PC-9 (cell line): ENCODE results near the gene FUBP3.

Experiments used
- CTCF ChIP-seq: fragments of 200-600 bp; sonication (generic); conservative IDR thresholded peaks from 2 replicates; pipeline ENCODE4 v1.6.1; 2017; ENCODE audit warnings: mixed run types, antibody characterized with exemption, mild to moderate bottlenecking, moderate library complexity
- EZH2 ChIP-seq: fragments of 200-600 bp; sonication (generic); IDR thresholded peaks from 2 replicates; pipeline ENCODE4 v1.8.0; 2017; ENCODE audit warnings: antibody characterized with exemption, low read depth

- TF ChIP-seq CTCF = no peak
- TF ChIP-seq EZH2 = no peak
These were observed 55.4 kb downstream of the FUBP3 start for GRCh38 chr9:130634801-130635200.
